Measurements from ENCODE around the gene ZFYVE16.
"Not testable (repeated sequence)": the region's sequence is repeated elsewhere in the genome, so short reads cannot be mapped to it uniquely, and the experiment has no call there.

The ZFYVE16 gene

GRCh38 chr5:80491296-80491695 is 83.4 kb downstream of the ZFYVE16 start:
- no peak for DNase-seq

- no peak for DNase-seq
These were observed 84.9 kb downstream of the ZFYVE16 start for GRCh38 chr5:80492741-80493140.

GRCh38 chr5:80493443-80493842 is 85.6 kb downstream of the ZFYVE16 start:
- DNase-seq, result not testable (repeated sequence)

GRCh38 chr5:80495891-80496290 is 88.0 kb downstream of the ZFYVE16 start:
- no peak for DNase-seq

- no peak for DNase-seq
These were observed 94.9 kb downstream of the ZFYVE16 start for GRCh38 chr5:80502800-80503199.

GRCh38 chr5:80503641-80504040 is 95.8 kb downstream of the ZFYVE16 start:
- DNase-seq, result no peak

GRCh38 chr5:80504833-80505232 is 97.0 kb downstream of the ZFYVE16 start:
- DNase-seq, result no peak

GRCh38 chr5:80507663-80508062 is 99.8 kb downstream of the ZFYVE16 start:
- no peak for DNase-seq

GRCh38 chr5:80508844-80509243 is 101.0 kb downstream of the ZFYVE16 start:
- no peak for DNase-seq

GRCh38 chr5:80509362-80509761 is 101.5 kb downstream of the ZFYVE16 start:
- DNase-seq, result no peak

- DNase-seq, result no peak
These were observed 109.0 kb downstream of the ZFYVE16 start for GRCh38 chr5:80516826-80517225.
